Liver (tissue), 9 donors: ENCODE measurements around the gene CSNK2A3. TPM values are rescaled to one million over a fixed set of nuclear protein-coding genes. Genes with fewer than 3 reads are reported as not detected.

Source experiments
- DNase-seq: peaks from one replicate; pipeline ENCODE4 v3.0.0-alpha.2; 2017; ENCODE audit warnings: low spot score
- H3K27ac ChIP-seq, 2 donors: one replicate each; pipeline ENCODE4 v1.7.0; 2013; ENCODE audit warnings: inconsistent platforms in 2 of 2, low read length in 2 of 2, control low read depth in 1 of 2, low read depth in 1 of 2, mild to moderate bottlenecking in 1 of 2
- H3K27me3 ChIP-seq, 4 donors: one replicate each; pipeline versions ENCODE4 v1.6.1 to v1.7.0; 2013; ENCODE audit warnings: low read length in 3 of 4, inconsistent platforms in 1 of 4, mild to moderate bottlenecking in 1 of 4, moderate library complexity in 1 of 4; ENCODE audit not compliant: control insufficient read depth in 4 of 4, insufficient read depth in 4 of 4
- H3K36me3 ChIP-seq, 4 donors: one replicate each; pipeline versions ENCODE4 v1.6.1 to v1.7.0; 2013; ENCODE audit warnings: low read length in 3 of 4, mild to moderate bottlenecking in 3 of 4, low read depth in 1 of 4, moderate library complexity in 1 of 4; ENCODE audit not compliant: control insufficient read depth in 4 of 4, insufficient read depth in 3 of 4
- H3K4me1 ChIP-seq, 4 donors: one replicate each; pipeline versions ENCODE4 v1.6.1 to v1.7.0; 2013; ENCODE audit warnings: low read length in 3 of 4, mild to moderate bottlenecking in 3 of 4, moderate library complexity in 1 of 4; ENCODE audit not compliant: control insufficient read depth in 4 of 4, insufficient read depth in 4 of 4
- H3K4me3 ChIP-seq, 3 donors: one replicate each; pipeline versions ENCODE4 v1.6.1 to v1.7.0; 2013; ENCODE audit warnings: low read length in 3 of 3, control low read depth in 1 of 3, low read depth in 1 of 3, mild to moderate bottlenecking in 1 of 3
- H3K9ac ChIP-seq, 2 donors: one replicate each; pipeline ENCODE4 v1.7.0; 2013; ENCODE audit warnings: low read length in 2 of 2, mild to moderate bottlenecking in 2 of 2, moderate library complexity in 2 of 2, control low read depth in 1 of 2, low read depth in 1 of 2
- H3K9me3 ChIP-seq, 4 donors: one replicate each; pipeline versions ENCODE4 v1.6.1 to v1.7.0; 2013; ENCODE audit warnings: low read length in 3 of 4; ENCODE audit not compliant: control insufficient read depth in 4 of 4
- FOXA1 ChIP-seq: IDR thresholded peaks from 2 replicates; pipeline ENCODE4 v1.6.1; 2016; ENCODE audit warnings: antibody characterized with exemption
- GABPA ChIP-seq, 2 donors: IDR thresholded peaks in 1 of 2; conservative IDR thresholded peaks in 1 of 2; 2 replicates each; pipeline ENCODE4 v1.6.1; 2016; ENCODE audit warnings: antibody characterized with exemption in 2 of 2, mild to moderate bottlenecking in 1 of 2, moderate library complexity in 1 of 2
- HNF4A ChIP-seq, 2 donors: conservative IDR thresholded peaks; 2 replicates each; pipeline ENCODE4 v1.6.1; 2016; ENCODE audit warnings: antibody characterized with exemption in 2 of 2, mild to moderate bottlenecking in 2 of 2
- HNF4G ChIP-seq: IDR thresholded peaks from 2 replicates; pipeline ENCODE4 v1.6.1; 2016; ENCODE audit warnings: antibody characterized with exemption
- NR2F2 ChIP-seq: IDR thresholded peaks from 2 replicates; pipeline ENCODE4 v1.6.1; 2016; ENCODE audit warnings: antibody characterized with exemption
- RXRA ChIP-seq, 2 donors: IDR thresholded peaks; 2 replicates each; pipeline ENCODE4 v1.6.1; 2017 to 2018; ENCODE audit warnings: antibody characterized with exemption in 2 of 2, mild to moderate bottlenecking in 1 of 2
- WGBS: extraction: QIAGEN DNeasy Blood & Tissue Kit; methylation state at CpG from one replicate; pipeline ENCODE4 v1.1.7; 2013; 5-methylcytosine and 5-hydroxymethylcytosine counted together
- polyA plus RNA-seq, 2 donors: library from polyadenylated mRNA; stranded (reverse) in 1 of 2; unstranded in 1 of 2; fragments of 200-250 nt in 1 of 2; fragments of >200 nt in 1 of 2; fragmentation: Nextera tagmentation in 1 of 2; extraction: Ambion mirVana in 1 of 2; gene quantifications; one replicate each; pipeline versions ENCODE4 v1.2.1 to v1.2.3, GENCODE V29; 2013 to 2015
- total RNA-seq, 2 donors: library from RNA; depleted of rRNA; stranded (reverse); fragments of >200 nt; gene quantifications; one replicate each; pipeline ENCODE4 v1.2.3, GENCODE V29; 2014
- TF ChIP-seq, protein P1 (sequence below): IDR thresholded peaks from 2 replicates; pipeline ENCODE4 v1.6.1; 2016; ENCODE audit warnings: antibody characterized with exemption, mild to moderate bottlenecking
- TF ChIP-seq, protein P2 (sequence below): fragments of 150-350 bp; IDR thresholded peaks from 2 replicates; pipeline ENCODE4 v1.5.1; 2017; ENCODE audit warnings: improper control_type of control experiment, low read depth, low read length; ENCODE audit not compliant: missing input control
- donor health status: healthy.
- donor health status: healthy.
- donor health status: healthy.
- donor health status: healthy.
- donor health status: healthy.

CSNK2A3 gene
- total and polyA plus RNA-seq, 4 donors = 0.51 to 0.92 (median 0.59) TPM; not detected in 1

DNA sequence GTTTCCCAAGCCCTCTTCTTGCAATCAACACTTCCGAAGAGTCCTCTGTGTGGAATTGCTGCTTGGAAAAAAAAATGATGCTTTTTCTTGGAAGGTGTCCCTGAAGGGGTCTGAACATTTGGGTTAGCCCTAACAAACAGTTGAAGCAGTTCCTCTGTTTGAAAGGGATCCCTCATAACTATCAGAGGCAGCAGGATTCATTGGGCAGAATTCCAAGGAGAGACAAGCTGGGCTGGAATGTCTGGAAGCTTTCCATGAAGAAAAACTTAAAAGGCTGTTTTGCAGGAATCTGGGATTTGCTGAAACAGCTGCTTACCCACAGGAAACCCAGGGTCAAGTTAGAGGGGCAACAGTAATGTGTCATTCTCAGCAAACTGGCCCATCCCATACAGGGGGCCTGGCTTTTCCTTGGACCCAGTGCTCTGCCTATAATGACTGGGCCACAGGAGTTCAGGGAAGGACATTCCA is 3.1 kb downstream of the CSNK2A3 start (continued):
- TF ChIP-seq, protein P1, sequence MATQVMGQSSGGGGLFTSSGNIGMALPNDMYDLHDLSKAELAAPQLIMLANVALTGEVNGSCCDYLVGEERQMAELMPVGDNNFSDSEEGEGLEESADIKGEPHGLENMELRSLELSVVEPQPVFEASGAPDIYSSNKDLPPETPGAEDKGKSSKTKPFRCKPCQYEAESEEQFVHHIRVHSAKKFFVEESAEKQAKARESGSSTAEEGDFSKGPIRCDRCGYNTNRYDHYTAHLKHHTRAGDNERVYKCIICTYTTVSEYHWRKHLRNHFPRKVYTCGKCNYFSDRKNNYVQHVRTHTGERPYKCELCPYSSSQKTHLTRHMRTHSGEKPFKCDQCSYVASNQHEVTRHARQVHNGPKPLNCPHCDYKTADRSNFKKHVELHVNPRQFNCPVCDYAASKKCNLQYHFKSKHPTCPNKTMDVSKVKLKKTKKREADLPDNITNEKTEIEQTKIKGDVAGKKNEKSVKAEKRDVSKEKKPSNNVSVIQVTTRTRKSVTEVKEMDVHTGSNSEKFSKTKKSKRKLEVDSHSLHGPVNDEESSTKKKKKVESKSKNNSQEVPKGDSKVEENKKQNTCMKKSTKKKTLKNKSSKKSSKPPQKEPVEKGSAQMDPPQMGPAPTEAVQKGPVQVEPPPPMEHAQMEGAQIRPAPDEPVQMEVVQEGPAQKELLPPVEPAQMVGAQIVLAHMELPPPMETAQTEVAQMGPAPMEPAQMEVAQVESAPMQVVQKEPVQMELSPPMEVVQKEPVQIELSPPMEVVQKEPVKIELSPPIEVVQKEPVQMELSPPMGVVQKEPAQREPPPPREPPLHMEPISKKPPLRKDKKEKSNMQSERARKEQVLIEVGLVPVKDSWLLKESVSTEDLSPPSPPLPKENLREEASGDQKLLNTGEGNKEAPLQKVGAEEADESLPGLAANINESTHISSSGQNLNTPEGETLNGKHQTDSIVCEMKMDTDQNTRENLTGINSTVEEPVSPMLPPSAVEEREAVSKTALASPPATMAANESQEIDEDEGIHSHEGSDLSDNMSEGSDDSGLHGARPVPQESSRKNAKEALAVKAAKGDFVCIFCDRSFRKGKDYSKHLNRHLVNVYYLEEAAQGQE = no peak
- TF ChIP-seq RXRA (IDR thresholded peaks at IDR 0.05) = peak in 1 of 2 donors; percentile 9
- no peak for TF ChIP-seq HNF4G
- TF ChIP-seq FOXA1 = no peak

GRCh38 chr11:11349106-11349825 is 3.8 kb downstream of the CSNK2A3 start:
- no peaks in the 10 kb centered on the region for H3K27me3 ChIP-seq
- peaks cover 0 to 10% (median 7%) of the 10 kb centered on the region in 4 donors for H3K4me1 ChIP-seq
- H3K9ac ChIP-seq = no peak overlapping the region
- no peak for TF ChIP-seq HNF4G
- TF ChIP-seq, protein P1 = no peak
- TF ChIP-seq GABPA (IDR thresholded peaks at IDR 0.05 in 1 of 2, conservative IDR thresholded peaks at IDR 0.05 in 1 of 2) = no peak
- no peak for TF ChIP-seq RXRA (IDR thresholded peaks at IDR 0.05)
- TF ChIP-seq, protein P2, sequence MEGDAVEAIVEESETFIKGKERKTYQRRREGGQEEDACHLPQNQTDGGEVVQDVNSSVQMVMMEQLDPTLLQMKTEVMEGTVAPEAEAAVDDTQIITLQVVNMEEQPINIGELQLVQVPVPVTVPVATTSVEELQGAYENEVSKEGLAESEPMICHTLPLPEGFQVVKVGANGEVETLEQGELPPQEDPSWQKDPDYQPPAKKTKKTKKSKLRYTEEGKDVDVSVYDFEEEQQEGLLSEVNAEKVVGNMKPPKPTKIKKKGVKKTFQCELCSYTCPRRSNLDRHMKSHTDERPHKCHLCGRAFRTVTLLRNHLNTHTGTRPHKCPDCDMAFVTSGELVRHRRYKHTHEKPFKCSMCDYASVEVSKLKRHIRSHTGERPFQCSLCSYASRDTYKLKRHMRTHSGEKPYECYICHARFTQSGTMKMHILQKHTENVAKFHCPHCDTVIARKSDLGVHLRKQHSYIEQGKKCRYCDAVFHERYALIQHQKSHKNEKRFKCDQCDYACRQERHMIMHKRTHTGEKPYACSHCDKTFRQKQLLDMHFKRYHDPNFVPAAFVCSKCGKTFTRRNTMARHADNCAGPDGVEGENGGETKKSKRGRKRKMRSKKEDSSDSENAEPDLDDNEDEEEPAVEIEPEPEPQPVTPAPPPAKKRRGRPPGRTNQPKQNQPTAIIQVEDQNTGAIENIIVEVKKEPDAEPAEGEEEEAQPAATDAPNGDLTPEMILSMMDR = no peak
- H3K36me3 ChIP-seq = no peaks in the 10 kb centered on the region
- H3K27ac ChIP-seq = no peak overlapping the region
- no peaks in the 10 kb centered on the region for H3K9me3 ChIP-seq
- DNase-seq = no peak
- WGBS = 68% methylated on average over 12 of the region's 12 CpGs
- no peak overlapping the region for H3K4me3 ChIP-seq

GRCh38 chr11:11348303-11348702 is 4.7 kb downstream of the CSNK2A3 start:
- DNase-seq = no peak
- TF ChIP-seq HNF4A (conservative IDR thresholded peaks at IDR 0.05) (no peak), NR2F2 (peak; percentile 81)
- Histone ChIP-seq H3K27ac (no peak overlapping the region), H3K4me1 (peaks cover 0 to 10% (median 7%) of the 10 kb centered on the region in 4 donors), H3K9me3 (no peaks in the 10 kb centered on the region), H3K36me3 (peaks cover 0 to 2% (median 0%) of the 10 kb centered on the region in 4 donors), H3K27me3 (no peaks in the 10 kb centered on the region), H3K9ac (no peak overlapping the region), H3K4me3 (no peak overlapping the region)
- 89% methylated on average over 5 of the region's 5 CpGs for WGBS
